H1 (cell line): Measurements from ENCODE around the gene MAPK11. TPM values are rescaled to one million over a fixed set of nuclear protein-coding genes. Genes with fewer than 3 reads are reported as not detected.

Experiments
- CHD7 ChIP-seq: fragments of 300-600 bp; sonication (generic); IDR thresholded peaks from 2 replicates; pipeline ENCODE4 v1.7.1; 2012; ENCODE audit warnings: low read length, moderate library complexity, mild to moderate bottlenecking, inconsistent platforms; ENCODE audit not compliant: insufficient replicate concordance
- GTF2F1 ChIP-seq: IDR thresholded peaks from 2 replicates; pipeline ENCODE4 v1.6.1; 2012; ENCODE audit warnings: low read depth, low read length, improper control_type of control experiment, borderline replicate concordance
- polyA plus RNA-seq, 7 experiments: library from polyadenylated mRNA; depleted of rRNA in 3 of 7; stranded (reverse) in 5 of 7; unstranded in 2 of 7; fragments of >200 nt in 5 of 7; fragments of 200-250 nt in 2 of 7; gene quantifications; 1 replicate in 5 of 7; 2 replicates in 1 of 7; 4 replicates in 1 of 7; pipeline versions ENCODE4 v1.2.1 to v1.2.3, GENCODE V29; 2011 to 2013; ENCODE audit warnings: missing spikeins in 2 of 7, mixed read lengths in 2 of 7
- total RNA-seq: library from RNA; stranded (reverse); fragmentation: NEBNext Ultra II Directional; extraction: Animal tissue kit (Norgen Biotek cat#: 25700); gene quantifications from 2 replicates; pipeline ENCODE4 v1.2.1, GENCODE V29; 2021

The MAPK11 gene
- total and polyA plus RNA-seq, 2 of the 8 experiments (the other 6 are each of a cell fraction or from before 2014, with no cell fraction given) = 0.70 to 1.5 TPM

GRCh38 chr22:50257041-50257440, 13.1 kb downstream of the MAPK11 start (continued):
- TF ChIP-seq CHD7 (no peak), GTF2F1 (no peak)
